Epithelial cell of esophagus (primary cell): ENCODE data around the gene PSMA5.
"Not testable (repeated sequence)": the region's sequence is repeated elsewhere in the genome, so short reads cannot be mapped to it uniquely, and the experiment has no call there.

Experiments used
- DNase-seq: peaks from one replicate; pipeline ENCODE4 v3.0.0; 2010; ENCODE audit warnings: low read depth
- H3K4me3 ChIP-seq: 2 replicates; pipeline ENCODE4 v1.5.1; 2011; ENCODE audit warnings: mild to moderate bottlenecking, low read length, control low read depth
- TF ChIP-seq, protein P1 (sequence below): IDR thresholded peaks from 2 replicates; pipeline ENCODE4 v1.5.1; 2011; ENCODE audit warnings: low read depth, mild to moderate bottlenecking, low read length, control low read depth, inconsistent platforms; ENCODE audit not compliant: insufficient read depth; ENCODE audit errors: missing control alignments

Gene PSMA5

DNA sequence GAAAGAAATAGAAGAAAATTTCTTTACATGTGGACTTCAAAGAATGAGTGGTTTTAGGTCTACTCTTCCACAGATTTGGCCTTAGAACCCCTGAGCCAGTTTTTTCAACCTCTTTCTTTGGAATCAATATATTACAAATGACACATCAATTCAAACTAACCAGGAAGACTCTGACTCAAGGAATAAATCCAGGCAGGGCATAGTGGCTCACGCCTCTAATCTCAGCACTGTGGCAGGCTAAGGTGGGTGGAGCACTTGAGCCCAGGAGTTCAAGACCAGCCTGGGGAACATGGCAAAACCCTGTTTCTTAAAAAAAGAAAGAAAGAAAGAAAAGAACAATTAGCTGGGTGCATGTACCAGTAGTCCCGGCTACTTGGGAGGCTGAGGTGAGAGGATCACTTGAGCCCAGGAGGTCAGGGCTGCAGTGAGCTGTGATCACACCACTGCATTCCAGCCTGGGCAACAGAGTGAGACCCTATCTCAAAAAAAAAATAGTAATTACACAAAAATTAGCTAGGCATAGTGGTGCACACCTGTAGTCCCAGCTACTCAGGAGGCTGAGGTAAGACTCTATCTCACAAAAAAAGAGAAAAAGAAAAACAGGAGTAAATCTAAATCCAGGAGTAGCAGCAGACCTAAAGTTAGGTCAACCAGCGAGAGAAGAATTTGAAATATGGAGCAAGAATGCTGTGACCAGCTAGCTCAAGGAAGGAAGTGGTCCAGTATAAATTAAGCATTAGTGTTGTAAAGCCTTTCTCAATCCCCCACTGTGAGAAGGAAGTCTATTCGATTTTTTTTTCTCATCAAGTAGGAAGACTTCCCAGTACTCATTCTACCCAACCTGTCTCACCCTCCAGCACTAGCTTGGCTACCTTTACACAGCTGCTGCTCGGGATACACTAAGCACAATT lies 30.4 kb downstream of the PSMA5 start:
- no peak overlapping the region for H3K4me3 ChIP-seq
- peak; percentile 36 for DNase-seq
- TF ChIP-seq, protein P1, sequence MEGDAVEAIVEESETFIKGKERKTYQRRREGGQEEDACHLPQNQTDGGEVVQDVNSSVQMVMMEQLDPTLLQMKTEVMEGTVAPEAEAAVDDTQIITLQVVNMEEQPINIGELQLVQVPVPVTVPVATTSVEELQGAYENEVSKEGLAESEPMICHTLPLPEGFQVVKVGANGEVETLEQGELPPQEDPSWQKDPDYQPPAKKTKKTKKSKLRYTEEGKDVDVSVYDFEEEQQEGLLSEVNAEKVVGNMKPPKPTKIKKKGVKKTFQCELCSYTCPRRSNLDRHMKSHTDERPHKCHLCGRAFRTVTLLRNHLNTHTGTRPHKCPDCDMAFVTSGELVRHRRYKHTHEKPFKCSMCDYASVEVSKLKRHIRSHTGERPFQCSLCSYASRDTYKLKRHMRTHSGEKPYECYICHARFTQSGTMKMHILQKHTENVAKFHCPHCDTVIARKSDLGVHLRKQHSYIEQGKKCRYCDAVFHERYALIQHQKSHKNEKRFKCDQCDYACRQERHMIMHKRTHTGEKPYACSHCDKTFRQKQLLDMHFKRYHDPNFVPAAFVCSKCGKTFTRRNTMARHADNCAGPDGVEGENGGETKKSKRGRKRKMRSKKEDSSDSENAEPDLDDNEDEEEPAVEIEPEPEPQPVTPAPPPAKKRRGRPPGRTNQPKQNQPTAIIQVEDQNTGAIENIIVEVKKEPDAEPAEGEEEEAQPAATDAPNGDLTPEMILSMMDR, result no peak

DNA sequence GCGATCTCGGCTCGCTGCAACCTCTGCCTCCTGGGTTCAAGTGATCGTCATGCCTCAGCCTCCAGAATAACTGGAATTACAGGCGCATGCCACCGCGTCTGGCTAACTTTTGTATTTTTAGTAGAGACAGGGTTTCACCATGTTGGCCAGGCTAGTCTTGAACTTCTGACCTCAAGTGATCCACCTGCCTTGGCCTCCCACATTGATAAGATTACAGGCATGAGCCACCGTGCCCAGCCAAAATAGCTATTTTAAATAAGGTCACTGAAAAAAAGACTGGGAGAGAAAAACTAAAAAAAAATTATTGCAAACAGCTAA lies 31.0 kb downstream of the PSMA5 start:
- not testable (repeated sequence) for DNase-seq, H3K4me3 ChIP-seq

DNA sequence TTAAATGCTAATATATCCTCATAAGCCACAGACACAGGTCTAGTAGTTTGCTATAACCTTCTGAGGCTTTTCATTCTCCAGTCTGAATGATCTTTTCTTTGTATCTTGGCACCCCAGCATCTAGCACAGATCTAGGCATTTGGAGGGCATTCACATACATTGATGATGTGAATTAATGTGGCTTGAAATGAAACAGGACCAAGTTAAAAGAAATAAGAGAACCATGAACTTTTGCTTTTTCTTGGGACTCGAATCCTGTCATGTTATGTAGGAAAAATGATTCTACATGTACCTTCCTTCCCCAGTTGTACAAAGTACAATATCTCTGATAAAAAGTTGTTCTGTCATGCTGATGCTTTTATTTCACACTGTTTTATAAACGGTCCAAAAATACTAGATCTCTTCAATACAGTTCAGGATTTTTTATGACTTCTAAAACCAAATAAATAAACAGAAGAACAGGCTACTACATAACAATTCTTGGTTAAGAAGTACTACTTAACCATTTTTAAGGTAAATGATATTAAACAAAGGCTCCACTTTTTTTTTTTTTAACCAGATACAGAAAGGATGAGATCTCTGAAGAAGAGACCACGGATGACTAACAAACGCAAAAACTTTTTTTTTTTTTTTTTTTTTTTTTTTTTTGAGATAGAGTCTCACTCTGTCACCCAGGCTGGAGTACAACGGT lies 31.5 kb downstream of the PSMA5 start:
- DNase-seq, result no peak
- no peak overlapping the region for H3K4me3 ChIP-seq
- TF ChIP-seq, protein P1, result no peak

DNA sequence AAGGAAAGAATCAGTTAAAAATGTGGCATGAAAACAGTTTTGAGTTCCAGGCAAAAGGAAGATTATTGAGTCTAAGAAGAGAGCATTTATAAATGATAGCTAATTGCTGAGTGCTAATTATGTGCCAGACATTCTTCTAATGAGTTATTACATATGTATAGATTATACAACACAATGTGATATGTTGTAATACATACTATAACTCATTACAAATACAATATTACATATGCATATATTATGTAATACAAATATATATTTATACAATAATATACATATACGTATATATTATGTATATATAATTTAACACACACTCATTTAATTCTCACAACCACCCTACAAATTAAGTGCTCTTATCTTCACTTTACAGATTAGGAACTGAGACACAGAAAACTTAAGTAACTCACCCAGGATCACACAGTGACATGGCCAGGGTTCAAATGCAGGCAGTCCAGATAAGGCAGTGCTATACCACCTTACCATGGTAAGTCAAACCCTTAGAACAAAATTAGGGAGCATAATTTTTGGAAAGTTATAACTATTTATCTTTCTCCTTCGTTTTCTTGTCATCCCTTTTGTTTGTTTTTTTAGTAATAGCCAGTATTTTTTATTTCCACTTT lies 32.5 kb downstream of the PSMA5 start:
- TF ChIP-seq, protein P1, result no peak
- DNase-seq, result no peak
- no peak overlapping the region for H3K4me3 ChIP-seq

DNA sequence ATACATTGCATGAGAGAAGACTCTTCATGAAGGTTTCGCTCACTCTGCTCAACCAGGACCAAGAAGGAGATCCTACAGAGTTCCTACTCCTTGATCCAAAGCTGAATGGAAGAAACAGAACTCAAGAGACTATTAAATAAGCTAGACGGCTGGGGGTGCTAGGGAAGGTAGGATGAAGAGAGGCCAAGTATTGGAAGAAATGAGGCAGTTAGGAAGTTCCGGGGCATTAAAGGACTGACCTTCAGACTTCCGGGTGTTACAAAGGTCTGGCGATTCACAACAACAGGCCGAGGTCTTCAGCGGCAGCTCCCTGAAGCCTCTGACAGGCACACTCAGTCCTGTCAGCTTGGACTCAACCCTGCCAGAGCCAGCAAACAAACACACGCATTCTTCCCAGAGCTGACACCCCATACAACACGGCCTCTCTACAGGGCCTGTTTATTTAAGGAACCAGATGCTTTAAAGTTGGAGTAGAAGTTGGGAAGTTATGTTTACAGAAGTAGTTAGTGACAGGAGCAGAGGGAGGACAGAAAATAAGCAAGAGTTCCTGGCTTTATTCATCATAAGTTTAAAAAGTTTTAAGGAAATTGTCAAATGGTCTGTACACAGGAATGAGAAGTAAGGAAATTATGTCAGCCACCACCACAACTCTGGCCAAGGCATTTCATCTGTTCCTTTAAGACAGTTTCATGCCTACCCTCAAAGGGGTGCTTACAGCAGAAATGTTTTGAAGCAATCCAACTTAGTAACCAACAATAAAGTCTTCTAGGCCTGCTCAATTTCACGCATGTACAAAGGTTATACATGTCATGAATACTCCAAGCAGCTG lies 33.2 kb downstream of the PSMA5 start:
- peak; percentile 30 for DNase-seq
- TF ChIP-seq, protein P1, result no peak
- no peak overlapping the region for H3K4me3 ChIP-seq

DNA sequence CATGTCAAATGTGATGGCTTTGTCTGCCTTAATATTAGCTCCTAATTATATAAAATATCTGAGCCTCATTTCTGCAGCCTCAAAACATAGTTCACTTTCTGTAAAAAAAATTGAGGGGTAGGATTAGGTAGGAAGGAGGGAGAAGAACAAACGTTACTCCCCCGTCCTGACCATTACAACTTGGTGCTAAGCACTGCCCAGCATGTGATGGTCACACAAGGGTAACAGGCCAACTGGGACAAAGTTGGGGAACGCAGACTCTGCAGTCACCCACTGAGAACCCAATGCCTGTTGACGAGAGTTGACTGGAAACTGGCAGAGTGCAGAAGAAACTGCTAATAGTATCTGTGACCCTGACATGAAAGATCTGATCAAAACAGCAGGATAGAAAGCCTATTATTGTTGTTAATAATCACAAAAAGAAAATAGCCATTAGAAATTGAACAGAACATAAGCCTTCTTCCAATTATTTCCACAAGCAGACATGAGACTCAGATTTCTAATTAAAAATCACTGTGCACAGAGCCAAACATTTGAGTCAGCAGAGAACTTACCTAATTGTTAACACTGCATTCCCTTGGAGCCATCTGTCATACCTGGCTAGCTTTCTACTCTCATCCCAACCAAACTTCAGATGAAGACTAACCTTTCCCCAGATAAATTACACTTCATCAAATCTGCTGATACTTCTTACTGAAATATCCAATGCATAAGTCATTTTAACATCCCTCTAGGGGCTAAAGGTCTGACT lies 34.0 kb downstream of the PSMA5 start:
- TF ChIP-seq, protein P1, result no peak

More for the DNA sequence above, 34.0 kb downstream of the PSMA5 start:
- DNase-seq, result peak; percentile 39
- no peak overlapping the region for H3K4me3 ChIP-seq
